NCI-H345 (cell line): ENCODE measurements around the gene CEP83.
"Not testable (repeated sequence)": the region's sequence is repeated elsewhere in the genome, so short reads cannot be mapped to it uniquely, and the experiment has no call there.

Source experiments
- DNase-seq: peaks from one replicate; lab custom pipeline; 2025; lab: John Stamatoyannopoulos, UW

CEP83 gene, protein sequence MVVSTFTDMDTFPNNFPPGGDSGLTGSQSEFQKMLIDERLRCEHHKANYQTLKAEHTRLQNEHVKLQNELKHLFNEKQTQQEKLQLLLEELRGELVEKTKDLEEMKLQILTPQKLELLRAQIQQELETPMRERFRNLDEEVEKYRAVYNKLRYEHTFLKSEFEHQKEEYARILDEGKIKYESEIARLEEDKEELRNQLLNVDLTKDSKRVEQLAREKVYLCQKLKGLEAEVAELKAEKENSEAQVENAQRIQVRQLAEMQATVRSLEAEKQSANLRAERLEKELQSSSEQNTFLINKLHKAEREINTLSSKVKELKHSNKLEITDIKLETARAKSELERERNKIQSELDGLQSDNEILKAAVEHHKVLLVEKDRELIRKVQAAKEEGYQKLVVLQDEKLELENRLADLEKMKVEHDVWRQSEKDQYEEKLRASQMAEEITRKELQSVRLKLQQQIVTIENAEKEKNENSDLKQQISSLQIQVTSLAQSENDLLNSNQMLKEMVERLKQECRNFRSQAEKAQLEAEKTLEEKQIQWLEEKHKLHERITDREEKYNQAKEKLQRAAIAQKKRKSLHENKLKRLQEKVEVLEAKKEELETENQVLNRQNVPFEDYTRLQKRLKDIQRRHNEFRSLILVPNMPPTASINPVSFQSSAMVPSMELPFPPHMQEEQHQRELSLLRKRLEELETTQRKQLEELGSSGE

DNA sequence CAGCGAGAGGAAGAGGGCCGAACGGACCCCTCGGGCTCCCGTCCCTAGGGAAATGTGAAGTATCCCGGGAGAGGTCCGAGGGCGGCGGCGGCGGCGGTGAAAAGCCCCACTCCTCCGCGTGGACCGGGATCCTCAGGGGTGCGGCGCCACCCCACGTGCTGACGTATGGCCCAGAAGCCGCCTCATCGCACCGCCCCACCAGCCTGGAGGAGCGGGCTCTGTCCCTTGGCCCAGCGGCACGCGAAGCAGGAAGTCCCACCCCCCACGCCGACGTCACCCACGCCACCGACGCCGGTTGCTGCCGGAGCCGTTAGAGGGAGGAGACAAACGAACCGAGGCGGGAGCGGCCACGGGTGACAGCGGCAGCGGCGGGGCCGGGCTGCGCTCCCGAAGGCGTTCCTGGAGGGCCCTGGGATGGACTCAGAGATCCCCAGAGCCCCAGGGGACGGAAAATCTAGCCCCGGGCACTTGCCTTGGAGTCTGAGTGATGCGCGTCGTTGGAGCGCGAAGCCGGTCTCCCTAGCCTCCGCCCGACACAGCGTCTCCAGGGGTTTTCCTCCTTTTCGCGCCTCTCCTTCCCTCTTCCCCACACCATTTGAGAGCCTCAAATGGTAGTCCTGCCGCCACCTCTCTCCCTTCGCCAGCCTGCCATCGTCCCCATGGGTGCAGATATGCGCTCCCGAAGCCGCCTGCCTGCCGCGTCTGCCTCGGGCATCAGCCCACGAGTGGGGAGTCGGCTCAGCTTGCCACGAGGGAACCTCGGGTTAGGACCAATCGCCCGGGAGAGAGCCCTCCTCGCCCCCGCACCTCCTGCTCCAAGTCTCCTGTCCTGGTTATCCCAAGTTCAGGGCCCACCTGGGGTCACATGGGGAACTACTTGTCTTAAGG is at the start of gene CEP83:
Gene CEP83 (minus strand): TSS at position 140 of the 888 bp plus-strand sequence. CDS start 47,377 bp downstream, outside the sequence.
- peak; percentile 95 for DNase-seq

DNA sequence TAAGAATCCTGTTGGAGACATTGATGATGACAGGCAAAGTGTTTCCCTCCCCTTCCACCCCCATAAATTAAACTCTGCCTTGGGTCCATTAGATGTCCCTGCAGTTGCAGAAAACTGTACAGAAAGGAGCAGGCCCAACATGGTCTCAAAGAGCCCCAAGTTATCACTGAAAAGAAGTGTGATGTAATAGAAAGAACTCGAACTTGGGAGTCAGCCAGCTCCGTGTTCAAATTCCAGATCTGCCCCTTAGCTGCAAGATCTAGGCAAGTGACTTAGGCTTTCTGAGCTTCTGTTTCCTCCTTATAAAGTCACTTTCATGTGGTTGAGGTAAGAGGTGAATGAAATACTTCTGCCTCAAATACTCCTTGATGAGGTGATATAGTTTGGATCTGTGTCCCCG is 49.6 kb upstream of the CEP83 start:
- no peak for DNase-seq

DNA sequence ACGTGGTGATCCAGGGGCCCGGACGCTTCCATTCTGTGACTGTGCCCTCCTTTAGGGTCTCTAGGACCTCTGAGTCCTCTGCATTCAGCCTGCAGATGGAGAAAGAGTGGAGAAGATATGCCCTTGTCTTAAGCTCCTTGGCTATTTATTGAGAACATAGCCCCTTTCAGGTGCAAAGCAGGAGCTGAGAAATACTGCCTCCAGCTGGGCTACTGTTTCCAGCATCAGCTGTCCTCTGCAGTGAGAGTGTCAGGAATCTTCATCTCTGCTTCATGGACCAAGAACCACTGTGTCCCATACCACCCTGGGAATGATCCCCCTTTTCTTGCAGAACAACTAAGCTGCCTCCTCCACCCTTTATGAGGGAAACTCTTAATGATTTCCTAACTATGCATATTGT is 47.8 kb upstream of the CEP83 start:
- DNase-seq, result no peak

DNA sequence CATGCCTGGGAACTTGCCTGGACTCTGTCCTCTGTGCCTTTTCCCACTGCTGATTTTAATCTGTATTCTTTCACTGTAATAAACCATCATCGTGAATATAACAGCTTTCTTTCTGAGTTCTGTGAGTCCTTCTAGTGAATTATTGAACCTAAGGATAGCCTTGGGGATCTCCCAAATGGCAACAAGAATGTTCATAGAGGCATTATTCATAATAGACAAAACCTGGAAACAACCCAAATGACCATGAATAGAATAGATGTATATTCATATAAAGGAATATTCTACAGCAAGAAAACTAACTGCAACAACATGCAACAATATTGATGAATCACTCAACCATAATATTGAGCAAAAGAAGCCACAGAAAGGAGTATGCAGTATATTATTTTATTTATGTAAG is 44.7 kb upstream of the CEP83 start:
- DNase-seq, result no peak

DNA sequence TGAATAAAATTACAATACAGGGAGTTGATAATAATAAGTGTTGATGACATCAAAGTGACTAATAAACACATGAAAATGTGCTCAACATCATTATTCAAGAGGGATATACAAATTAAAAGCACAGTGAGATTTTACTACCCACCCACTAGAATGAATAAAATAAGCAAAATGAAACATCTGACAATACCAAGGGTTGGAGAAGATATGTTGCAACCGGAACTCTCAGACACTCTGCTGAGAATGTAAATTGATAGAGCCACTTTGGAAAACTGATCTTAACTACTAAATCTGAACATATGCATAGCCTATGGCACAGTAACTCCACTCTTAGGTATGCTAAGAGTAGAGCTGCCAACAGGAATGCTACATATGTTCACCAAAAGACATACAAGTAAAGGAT is 44.0 kb upstream of the CEP83 start:
- DNase-seq, result no peak

DNA sequence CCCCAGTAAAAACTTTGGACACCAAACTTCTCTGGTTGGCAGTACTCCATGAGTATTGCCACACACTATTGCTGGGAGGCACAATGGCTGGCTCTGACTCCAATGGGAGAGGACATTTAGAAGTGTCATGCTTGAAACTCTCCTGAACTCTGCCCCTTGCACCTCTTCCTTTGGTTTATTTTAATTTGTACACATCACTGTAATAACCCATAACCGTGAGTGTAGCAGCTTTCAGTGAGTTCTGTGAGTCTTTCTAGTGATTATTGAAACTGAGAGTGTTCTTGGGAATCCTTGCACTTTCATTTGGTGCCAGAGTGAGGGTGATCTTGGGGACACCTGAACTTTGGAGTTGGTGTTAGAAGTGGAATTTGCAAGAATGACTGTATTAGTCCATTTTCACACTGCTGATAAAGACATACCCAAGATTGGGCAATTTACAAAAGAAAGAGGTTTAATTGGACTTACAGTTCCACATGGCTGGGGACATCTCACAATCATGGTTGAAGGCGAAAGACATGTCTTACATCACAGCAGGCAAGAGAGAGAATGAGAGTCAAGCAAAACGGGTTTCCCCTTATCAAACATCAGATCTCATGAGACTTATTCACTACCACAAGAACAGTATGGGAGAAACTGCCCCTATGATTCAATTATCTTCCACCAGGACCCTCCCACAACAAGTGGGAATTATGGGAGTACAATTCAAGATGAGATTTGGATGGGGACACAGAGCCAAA is 41.3 kb upstream of the CEP83 start:
- no peak for DNase-seq

DNA sequence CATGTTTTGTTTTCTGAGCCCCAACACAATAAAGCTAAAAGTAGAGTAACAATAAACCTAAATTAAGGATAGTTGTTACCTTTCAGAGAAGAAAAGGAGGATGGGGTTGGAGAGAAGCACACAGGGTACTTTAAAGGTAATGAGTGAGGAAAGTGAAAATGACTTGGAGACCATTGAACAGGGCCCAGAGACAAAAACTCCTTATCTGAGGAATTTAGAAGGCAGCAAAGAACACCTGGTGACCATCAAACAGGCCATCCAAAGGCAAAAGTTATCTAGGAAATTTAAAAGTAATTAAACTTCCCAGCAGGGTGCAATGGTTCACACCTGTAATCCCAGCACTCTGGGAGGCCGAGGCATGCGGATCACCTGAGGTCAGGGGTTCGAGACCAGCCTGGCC is 39.0 kb upstream of the CEP83 start:
- DNase-seq, result no peak

DNA sequence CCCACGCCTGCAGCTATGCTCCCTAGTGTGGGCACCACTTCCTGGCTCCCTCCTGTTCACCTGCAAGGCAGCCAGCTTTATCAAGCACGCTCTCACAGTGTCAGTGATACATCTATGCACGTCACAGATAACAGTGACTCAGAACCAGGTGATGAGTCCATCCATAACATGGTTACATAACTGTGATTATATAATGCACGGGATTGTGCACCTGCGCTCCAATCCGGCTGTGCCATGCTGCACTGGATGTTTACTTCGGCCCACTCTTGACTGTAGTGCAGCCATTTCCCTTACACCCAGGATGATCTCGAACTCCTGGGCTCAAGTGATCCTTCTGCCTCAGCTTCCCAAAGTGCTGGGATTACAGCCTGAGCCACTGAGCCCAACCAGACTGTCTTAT is 38.4 kb upstream of the CEP83 start:
- no peak for DNase-seq

DNA sequence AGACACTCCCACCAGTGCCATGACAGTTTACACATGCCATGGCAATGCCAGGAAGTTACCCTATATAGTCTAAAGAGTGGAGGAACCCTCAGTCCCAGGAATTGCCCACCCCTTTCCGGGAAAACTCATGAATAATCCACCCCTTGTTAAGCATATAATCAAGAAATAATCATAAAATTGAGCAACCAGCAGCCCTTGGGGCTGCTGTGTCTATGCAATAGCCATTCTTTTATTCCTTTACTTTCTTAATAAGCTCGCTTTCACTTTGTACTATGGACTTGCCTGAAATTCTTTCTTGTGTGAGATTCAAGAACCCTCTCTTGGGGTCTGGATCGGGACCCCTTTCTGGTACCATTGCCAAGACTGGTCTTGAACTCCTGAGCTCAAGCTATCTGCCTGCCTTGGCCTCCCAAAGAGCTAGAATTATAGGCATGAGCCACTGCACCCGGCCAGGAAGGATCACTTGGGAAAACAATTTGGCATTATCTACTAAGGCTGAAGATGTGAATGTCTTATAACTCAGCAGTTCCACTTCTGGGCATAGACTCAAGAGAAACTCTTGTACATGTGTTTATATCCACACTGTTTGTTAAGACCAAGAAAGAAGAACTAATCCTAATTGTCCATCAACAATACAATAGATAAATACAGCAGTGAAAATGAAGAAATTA is 35.9 kb upstream of the CEP83 start:
- no peak for DNase-seq

DNA sequence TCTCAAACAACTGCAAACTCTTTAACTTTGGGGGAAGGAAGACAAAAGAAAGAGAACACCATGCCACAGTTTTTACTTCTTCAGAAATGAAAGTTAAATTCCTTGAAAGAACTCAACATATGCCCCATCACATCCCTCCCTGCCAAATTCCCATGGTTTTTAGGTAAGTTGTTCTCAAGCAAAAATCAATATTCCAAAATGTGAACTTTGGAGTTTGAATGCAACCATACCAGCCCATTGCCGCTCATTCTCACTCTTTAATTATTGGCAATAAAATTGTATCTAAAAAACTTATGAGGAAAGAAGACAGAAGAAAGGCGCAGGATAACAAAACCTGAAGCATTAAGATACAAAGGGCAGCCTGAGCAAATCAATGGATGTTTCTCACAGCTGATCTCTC is 31.8 kb upstream of the CEP83 start:
- DNase-seq, result no peak

DNA sequence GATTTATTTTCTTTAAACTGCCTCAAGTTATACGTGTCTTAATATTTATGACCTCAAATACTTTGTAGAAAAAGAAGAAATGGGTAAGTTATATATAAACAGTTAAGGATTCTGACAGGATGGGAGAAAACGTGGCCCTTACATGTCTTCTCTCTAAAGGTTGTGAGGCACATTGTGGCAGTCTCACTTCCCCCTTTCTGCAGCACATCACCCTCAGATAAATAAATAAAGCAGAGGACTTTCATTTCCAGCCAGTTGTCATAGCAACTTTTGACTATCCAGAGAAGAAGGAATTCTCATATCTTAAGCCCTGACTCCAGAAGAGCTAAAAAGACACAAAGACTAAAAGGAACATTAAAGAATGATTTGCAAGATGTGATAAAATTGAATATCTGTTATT is 28.8 kb upstream of the CEP83 start:
- no peak for DNase-seq

DNA sequence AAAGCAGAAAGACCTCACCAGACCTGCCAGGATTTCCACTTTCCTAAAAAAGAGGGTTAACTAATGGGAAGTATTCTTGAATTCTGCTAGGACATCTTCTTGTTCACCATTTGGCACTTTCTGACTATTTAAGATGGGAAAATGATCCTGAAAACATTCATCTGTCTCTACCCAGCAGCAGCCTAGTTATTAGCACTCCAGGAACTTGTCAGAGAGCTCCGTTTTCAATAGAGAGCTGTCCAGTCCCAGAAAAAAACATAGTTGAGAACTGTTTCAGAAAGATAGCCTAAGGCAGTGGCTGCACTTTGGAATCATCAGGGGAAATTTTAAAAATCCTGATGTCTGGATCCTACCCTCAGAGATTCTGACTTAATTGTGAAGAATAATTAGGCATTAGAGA is 22.1 kb upstream of the CEP83 start:
- DNase-seq, result no peak

DNA sequence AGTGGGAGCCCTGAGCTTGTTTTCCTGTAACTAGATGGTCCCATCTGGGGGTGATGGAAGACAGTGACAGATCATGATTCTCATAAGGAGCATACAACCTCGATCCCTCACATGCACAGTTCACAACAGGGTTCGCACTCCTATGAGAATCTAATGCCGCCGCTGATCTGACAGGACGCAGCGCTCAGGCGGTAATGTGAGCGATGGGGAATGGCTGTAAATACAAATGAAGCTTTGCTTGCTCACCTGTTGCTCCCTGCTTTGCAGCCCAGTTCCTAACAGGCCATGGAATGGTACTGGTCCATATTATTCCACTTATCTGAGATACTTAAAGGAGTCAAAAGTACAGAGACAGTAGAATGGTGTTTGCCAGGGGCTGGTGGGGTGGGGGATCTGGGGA is 9.9 kb upstream of the CEP83 start:
- DNase-seq, result no peak

DNA sequence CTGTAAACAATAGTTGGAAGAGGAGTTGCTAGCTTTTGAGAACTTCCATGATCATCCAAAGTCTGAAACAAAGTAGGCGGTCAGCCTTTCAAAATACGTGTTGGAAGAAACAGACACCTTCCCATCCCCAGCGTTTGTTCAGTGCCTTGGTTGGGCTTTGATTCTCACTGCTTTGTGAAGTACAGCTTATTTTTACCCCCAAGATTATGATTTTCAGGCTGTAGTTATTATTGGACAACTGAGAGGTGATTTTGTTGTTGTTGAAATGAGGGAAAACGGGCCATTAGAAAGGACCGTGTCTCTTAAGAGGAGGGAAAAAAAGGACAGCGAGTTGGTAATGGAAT is 921 bp upstream of the CEP83 start:
- no peak for DNase-seq

DNA sequence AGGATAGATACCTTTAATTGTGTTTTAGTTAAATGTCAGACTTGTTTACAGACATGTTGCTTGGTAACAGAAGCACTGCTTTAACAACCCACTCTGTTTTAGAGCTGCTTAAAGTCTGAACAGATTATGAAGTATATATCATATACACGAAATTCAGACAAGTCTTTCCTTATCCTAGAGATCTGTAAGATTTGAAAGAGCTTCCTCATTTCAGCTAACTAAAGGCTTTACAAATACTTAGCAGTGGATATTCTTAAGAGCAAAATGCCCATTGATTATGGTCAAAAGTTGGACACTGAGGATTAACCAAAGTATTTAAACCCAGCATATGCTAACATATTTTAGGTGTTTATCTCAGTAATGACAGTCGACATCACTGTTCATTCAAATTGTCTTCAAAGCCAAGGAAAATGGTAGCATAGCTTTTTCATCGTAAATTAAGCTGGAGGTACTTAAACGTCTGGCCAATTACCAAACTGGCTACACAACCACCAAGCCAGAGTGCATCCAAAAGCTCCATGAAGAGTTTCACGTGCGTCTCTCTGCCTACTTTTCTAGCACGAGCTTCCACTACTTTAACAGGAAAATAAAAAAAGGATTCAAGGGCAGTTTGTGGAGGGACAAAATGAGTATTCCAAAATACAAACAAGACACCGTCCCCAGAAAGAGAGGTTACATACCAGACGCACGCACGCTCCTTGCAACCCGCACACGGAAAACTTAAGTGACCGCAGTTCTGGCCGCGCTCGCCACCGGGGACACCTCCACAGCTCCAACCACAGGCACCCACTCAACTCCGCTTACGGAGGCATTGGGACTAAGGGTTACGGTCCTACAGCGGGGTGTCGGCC is 565 bp downstream of the CEP83 start:
- DNase-seq, result peak; percentile 60

DNA sequence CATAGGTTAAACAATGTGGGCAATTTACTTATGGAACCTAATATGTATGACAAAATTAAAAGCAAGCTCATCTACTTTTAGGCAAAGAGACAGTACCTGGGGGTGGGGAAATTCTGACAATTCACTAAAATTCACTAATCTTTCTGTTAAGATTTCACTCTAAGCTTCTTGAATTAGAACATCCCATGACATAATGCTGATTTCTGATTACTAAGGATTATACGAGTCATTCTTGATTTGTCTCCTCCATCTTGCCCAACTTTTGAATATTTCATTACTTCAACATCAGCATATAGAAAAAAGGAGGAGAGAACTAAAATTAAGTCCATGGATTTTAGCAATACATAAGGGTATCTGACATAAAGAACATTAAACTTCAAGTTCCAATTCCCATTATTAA is 2.4 kb downstream of the CEP83 start:
- no peak for DNase-seq

DNA sequence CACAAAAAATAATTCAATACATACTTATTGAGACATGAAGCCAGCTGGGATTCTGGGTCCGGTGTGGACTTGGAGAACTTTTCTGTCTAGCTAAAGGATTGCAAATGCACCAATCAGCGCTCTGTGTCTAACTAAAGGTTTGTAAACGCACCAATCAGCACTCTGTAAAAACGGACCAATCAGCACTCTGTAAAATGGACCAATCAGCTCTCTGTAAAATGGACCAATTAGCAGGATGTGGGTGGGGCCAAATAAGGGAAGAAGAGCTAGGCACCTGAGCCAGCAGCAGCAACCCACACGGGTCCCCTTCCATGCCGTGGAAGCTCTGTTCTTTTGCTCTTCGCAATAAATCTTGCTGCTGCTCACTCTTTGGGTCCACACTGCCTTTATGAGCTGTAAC is 5.3 kb downstream of the CEP83 start:
- not testable (repeated sequence) for DNase-seq

DNA sequence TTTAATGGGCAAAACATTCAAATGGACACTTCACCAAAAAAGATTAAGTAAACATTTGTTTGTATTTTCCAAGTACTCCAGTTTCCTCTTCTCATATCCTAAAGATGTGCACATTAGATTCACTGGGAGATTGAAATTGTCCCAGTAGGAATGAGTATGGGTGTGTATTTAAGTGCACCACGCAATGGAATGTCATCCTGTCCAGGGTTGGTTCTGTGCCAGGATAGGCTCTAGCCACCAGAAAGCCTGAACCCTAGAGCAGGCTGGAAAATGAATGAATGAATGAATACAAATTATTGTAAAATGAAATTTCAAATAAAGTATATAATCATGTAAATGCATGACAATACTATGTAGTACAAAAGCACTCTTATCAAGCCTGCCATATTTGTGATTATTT is 14.0 kb downstream of the CEP83 start:
- DNase-seq, result no peak

DNA sequence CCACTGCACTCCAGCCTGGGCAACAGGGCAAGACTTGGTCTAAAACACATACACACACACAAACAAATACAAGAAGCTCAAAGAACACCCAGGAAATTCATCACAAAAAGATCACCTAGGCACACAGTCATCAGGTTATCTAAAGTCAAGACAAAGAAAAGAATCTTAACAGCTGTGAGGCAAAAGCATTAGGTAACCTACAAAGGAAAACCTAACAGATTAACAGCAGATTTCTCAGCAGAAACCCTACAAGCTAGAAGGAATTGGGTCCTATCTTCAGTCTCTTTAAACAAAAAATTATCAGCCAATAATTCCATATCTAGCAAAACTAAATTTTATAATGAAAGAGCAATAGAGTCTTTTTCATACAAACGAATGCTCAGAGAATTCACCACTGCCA is 22.4 kb downstream of the CEP83 start:
- DNase-seq, result no peak

DNA sequence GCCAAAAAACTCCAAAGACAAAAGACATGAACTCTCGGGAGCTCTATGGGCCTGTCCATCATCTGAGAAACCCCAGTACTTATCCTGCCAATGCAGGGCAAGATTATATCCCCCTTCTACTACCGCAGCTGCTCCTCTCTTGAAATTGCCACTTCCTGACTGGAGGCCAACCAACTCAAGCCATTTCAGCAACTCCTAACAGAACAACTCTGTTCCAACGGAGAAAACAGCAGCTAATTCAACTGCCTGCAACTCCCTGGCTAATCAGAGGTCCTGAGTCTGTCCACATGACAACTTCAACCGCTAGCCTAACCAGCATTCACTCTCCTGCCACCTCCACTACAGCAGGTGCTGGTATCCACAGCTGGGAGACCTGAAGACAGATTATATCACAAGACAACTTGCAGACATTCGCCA is 24.1 kb downstream of the CEP83 start:
- no peak for DNase-seq

DNA sequence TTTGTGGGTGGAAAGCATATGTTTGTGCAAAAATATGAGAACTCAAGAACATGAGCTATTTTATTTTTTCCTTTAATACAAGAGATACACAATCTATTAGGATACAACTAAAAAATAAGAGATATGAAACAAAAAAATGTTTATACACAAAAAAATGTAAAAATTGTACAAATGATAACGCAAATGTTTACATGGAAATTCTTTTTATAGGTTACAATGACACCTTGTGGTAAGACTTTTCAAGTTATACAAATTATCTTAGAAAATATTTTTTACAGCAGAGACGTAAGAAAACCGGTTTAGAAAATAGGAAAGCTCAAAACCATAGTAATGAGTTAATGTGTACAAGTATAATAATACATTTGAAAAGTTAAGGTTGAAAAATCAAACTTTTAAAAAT is 25.5 kb downstream of the CEP83 start:
- DNase-seq, result no peak
